ENCODE data around the gene PRSS58. TPM values are rescaled to one million over a fixed set of nuclear protein-coding genes. Genes with fewer than 3 reads are reported as not detected.

The PRSS58 gene
- total RNA-seq, 1 donor from 2014 or later: not detected

DNA sequence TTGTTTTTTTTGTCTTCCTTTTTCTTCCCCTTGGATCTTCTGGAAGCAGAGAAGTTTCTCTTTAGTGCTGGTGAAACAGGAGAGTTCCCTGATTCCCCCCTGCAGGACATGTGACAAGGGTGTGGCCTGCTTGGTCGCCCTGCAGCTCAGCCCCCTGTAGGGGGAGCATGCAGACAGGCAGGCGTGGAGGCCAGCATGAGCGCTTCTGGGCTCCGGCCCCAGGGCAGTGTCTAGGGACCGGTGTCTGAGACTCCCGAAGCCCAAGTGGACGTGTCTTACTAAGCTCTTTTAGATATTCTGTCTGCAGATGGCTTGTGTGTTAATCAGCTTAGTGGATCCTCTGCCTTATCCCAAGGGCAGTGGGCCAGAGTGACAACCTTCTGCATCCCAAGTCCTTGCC lies 26.1 kb downstream of the PRSS58 start:
- no peak for DNase-seq (ENCODE audit: missing footprints)
- ATAC-seq: no peak
- intact Hi-C loops (cut with DNase I): no loop called here

DNA sequence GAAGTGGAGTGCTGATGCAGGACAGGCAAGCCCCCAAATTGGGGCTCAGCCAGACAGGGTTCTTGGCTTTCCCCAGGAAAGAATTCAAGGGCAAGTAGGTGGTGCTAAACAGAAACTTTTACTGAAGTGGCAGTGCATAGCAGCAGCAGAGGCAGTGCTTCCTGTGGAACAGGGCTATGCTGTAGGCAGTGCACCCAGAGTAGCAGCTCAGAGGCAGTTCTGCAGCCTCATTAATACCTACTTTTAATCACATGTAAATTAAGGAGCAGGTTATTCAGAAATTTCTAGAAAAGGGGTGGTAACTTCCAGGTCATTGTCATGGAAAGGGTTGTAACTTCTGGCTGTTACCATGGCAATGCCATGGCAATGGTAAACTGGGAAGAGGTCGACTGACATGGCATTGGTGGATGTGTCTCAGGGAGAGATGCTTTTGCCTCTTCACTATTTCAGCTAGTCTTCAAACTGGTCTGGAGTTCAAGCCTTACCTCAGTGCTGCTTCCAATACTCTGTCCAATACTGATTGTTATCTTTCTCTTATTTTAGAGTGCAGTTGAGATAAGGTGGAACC lies 29.2 kb downstream of the PRSS58 start:
- no peak for ATAC-seq
- intact Hi-C loops (cut with DNase I): no loop called here
- DNase-seq (ENCODE audit: missing footprints): no peak

Other genes with a start within 250 kb of the PRSS58 start
- gene MGAM2, start 146.3 kb downstream of the PRSS58 start, total RNA-seq: 0.11 TPM

Measured in Right ventricle myocardium inferior (tissue), 1 donor.